GM12873 (cell line): ENCODE measurements around the gene DHPS.

ENCODE experiments used
- TF ChIP-seq, protein P1 (sequence below): IDR thresholded peaks from 2 replicates; pipeline ENCODE4 v1.5.1; 2012; ENCODE audit warnings: low read depth, mild to moderate bottlenecking, moderate library complexity, low read length, control low read depth; ENCODE audit not compliant: insufficient read depth; ENCODE audit errors: missing control alignments

The DHPS gene

DNA sequence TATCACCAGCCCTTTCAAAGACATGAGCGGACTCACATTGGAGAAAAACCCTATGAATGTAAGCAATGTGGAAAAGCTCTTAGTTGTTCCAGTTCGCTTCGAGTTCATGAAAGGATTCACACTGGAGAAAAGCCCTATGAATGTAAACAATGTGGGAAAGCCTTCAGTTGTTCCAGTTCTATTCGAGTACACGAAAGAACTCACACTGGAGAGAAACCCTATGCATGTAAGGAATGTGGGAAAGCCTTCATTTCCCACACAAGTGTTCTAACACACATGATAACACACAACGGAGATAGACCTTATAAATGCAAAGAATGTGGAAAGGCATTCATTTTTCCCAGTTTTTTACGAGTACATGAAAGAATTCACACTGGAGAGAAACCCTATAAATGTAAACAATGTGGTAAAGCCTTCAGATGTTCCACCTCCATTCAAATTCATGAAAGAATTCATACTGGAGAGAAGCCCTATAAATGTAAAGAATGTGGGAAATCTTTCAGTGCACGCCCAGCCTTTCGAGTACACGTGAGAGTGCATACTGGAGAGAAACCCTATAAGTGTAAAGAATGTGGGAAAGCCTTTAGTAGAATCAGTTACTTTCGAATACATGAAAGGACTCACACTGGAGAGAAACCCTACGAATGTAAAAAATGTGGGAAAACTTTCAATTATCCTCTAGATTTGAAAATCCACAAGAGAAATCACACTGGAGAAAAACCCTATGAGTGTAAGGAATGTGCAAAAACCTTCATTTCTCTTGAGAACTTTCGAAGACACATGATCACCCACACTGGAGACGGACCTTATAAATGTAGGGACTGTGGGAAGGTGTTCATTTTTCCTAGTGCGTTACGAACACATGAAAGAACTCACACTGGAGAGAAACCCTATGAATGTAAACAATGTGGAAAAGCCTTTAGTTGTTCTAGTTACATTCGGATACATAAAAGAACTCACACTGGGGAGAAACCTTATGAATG is 53.3 kb downstream of the DHPS start:
- TF ChIP-seq, protein P1, sequence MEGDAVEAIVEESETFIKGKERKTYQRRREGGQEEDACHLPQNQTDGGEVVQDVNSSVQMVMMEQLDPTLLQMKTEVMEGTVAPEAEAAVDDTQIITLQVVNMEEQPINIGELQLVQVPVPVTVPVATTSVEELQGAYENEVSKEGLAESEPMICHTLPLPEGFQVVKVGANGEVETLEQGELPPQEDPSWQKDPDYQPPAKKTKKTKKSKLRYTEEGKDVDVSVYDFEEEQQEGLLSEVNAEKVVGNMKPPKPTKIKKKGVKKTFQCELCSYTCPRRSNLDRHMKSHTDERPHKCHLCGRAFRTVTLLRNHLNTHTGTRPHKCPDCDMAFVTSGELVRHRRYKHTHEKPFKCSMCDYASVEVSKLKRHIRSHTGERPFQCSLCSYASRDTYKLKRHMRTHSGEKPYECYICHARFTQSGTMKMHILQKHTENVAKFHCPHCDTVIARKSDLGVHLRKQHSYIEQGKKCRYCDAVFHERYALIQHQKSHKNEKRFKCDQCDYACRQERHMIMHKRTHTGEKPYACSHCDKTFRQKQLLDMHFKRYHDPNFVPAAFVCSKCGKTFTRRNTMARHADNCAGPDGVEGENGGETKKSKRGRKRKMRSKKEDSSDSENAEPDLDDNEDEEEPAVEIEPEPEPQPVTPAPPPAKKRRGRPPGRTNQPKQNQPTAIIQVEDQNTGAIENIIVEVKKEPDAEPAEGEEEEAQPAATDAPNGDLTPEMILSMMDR = no peak

DNA sequence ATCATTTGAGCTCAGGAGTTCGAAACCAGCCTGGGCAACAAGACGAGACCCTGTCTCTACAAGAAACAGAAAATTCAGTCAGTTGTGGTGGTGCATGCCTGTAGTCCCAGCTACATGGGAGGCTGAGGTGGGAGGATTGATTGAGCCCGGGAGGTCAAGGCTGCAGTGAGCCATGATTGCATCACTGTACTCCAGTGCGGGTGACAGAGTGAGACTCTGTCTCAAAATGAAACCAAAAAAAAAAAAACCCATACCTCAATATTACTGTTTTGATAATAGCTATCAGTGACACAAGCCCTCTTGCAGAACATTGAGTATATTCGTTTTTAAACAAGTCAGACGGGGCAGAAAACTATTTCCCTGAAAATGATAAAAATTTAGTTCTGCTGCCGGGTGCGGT is 54.7 kb downstream of the DHPS start:
- TF ChIP-seq, protein P1 = no peak
